GM12874 (cell line): ENCODE data around the gene ARV1.

Source experiments
- CTCF ChIP-seq: IDR thresholded peaks from 2 replicates; pipeline ENCODE4 v1.5.1; 2011; ENCODE audit warnings: low read depth, mild to moderate bottlenecking, control low read depth, low read length, moderate library complexity; ENCODE audit not compliant: insufficient read depth

ARV1 gene

GRCh38 chr1:231011360-231011759 is 32.5 kb downstream of the ARV1 start:
- no peak for TF ChIP-seq CTCF

GRCh38 chr1:231011963-231012362 is 33.1 kb downstream of the ARV1 start:
- no peak for TF ChIP-seq CTCF

GRCh38 chr1:231013391-231014015 is 34.6 kb downstream of the ARV1 start:
- TF ChIP-seq CTCF: no peak

GRCh38 chr1:231016234-231016633 is 37.3 kb downstream of the ARV1 start:
- no peak for TF ChIP-seq CTCF

GRCh38 chr1:231016966-231017365 is 38.1 kb downstream of the ARV1 start:
- no peak for TF ChIP-seq CTCF

GRCh38 chr1:231019711-231020110 is 40.8 kb downstream of the ARV1 start:
- TF ChIP-seq CTCF: no peak

GRCh38 chr1:231020139-231020601 is 41.3 kb downstream of the ARV1 start:
- TF ChIP-seq CTCF: no peak
